LNCAP (cell line): Measurements from ENCODE around the gene ACTL7B.

Source experiments
- TF ChIP-seq, protein P1 (sequence below): fragments of 450-650 bp; IDR thresholded peaks from 2 replicates; pipeline ENCODE4 v1.5.1; 2017; ENCODE audit warnings: mild to moderate bottlenecking

Gene ACTL7B

DNA sequence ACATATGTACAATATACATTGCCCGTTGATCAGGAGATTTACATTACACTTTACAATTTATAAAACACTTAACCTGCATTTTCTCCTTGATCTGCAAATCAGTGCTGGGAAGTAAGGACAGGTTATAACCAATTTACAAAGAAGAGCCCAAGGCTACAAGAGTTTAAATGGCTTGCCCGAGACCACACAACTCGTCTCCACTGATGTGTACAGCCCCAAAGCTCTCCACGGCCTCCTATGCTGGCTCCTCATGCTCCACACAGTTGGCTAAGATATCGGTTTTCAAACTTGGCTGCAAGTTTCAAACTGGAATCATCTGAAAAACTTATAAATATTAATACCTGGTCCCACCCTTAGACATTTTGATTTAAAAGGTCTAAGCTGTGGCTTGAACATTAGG lies 10.3 kb downstream of the ACTL7B start:
- TF ChIP-seq, protein P1, sequence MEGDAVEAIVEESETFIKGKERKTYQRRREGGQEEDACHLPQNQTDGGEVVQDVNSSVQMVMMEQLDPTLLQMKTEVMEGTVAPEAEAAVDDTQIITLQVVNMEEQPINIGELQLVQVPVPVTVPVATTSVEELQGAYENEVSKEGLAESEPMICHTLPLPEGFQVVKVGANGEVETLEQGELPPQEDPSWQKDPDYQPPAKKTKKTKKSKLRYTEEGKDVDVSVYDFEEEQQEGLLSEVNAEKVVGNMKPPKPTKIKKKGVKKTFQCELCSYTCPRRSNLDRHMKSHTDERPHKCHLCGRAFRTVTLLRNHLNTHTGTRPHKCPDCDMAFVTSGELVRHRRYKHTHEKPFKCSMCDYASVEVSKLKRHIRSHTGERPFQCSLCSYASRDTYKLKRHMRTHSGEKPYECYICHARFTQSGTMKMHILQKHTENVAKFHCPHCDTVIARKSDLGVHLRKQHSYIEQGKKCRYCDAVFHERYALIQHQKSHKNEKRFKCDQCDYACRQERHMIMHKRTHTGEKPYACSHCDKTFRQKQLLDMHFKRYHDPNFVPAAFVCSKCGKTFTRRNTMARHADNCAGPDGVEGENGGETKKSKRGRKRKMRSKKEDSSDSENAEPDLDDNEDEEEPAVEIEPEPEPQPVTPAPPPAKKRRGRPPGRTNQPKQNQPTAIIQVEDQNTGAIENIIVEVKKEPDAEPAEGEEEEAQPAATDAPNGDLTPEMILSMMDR: no peak

DNA sequence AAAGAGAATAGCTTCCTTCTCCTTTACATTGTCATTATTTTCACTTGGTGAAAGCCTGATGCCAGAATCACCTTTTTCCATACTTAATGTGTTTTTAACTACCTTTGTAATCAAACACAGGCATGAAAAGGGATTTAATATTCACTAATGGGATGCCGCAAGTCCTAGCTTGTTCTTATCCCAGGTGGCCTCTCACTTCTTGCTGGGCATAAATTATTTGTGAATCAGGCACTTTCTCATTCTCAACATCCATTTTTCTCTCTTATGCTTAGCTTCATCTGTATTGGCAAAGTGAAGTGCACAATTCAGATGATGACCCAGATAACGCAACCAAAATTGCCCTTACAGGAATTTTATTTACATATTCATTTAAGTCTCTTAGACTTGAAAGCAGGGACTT lies 10.9 kb downstream of the ACTL7B start:
- TF ChIP-seq, protein P1: no peak

DNA sequence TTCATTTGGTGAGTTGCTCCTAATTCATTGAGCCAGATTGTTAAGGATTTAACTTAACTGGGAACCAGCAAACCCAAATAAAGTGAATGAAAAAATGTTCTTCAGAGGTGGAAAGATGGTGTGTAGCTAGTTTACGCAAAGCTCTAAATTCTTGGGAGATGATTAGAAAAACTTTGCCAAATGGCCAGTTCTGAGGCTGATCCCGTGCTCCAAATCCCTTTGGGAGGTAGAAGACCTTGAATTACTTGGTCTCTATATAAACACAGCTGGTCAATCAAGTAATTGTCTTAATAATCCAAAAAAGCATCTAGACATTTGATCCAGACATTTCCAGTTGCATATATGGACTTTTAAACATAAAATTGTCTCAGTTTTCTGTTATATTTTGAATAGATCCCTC lies 11.4 kb downstream of the ACTL7B start:
- TF ChIP-seq, protein P1: no peak

DNA sequence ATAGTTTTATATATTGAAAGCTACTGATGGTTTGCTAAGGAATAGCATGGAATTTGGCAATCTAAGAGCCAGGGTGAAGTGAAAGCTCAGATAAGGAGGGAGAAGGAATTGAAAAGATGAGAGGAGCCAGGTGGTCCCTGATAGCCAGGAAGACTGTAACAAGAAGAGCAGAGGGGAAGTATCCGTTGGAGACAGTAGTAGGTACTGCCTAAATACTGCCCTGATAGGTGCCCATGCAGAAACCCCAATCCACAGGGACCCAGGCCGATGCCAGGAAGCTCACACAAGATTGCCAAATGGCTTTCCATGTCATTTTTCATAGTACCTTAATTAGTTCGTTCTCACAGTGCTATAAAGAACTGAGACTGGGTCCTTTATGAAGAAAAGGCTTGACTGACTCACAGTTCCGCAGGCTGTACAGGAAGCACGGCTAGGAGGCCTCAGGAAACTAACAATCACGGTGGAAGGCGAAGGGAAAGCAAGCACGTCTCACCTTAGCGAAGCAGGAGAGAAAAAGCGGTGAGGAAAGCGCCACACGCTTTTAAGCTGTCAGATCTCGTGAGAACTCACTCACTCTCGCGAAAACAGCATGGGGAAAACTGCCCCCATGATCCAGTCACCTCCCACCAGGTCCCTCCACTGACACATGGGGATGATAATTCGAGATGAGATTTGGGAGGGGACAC lies 13.0 kb downstream of the ACTL7B start:
- TF ChIP-seq, protein P1: no peak

DNA sequence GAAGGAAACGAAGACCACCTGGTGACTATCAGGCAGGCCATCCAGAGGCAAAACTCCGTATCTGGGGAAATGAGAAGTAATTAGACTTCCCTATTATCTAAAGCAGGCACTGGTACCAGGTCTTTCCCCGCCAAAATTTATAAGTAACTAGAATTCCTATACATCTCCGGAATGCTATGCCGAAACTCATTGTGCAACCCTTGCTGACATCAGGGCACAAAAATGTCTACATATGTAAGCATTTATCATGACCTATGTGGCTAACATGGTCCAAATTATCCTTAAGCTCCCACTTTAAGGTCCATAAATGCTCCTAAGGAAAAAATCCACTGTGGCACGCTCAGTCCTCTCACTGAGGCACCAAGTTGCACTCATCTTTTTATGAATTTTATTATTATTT lies 17.8 kb downstream of the ACTL7B start:
- TF ChIP-seq, protein P1: no peak

DNA sequence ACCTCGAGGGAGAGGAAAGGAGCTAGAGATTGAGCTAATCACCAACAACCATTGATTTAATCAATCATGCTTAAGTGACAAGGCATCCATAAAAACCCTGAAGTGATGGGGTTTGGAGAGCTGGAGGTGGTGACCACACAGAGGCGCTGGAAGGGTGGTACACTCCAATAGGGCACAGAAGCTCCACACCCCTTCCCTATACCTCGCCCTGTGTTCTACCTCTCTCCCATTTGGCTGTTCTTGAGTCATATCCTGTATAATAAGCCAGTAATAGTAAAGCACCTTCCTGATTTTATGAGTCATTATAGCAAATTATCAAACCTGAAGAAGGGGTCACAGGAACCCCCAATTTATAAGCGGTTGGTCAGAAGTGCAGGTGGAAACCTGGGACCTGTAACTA lies 18.3 kb downstream of the ACTL7B start:
- TF ChIP-seq, protein P1: no peak

DNA sequence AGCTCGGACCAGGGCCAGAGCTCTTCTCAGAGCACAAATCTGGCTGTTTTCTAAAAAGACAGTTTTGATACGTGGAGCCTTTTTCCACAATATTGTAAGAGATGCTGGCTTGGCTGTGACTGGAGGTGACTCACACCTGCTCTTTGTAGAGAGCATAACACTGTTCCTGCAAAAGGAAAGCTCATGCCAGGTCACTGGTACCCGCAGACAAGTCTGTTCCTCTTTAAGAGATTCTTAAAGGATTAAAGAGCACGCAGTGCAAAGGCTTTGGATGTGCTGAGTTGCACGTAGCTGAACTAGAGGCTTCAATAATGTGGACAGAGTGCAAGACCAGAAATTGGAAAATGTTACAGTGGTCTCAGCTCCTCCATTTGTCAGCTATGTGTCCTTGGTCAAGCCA lies 19.0 kb downstream of the ACTL7B start:
- TF ChIP-seq, protein P1: no peak

DNA sequence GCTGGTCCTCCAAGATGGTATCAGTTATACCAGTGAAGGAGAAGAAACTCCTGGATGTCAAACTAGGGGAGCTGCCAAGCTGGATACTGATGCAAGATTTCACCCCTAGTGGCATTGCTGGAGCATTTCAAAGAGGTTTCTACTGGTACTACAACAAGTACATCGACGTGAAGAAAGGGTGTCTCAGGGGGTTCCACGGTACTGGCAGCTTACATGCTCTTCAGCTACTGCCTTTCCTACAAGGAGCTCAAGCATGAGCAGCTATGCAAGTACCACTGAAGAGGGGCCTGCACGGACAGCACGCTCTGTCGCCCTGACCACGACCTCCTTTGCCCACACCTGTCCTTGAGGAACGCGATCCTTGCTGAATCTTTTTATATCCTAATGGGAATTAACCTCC lies 19.5 kb downstream of the ACTL7B start:
- TF ChIP-seq, protein P1: no peak
